Measurements from ENCODE around the gene TSPAN7. TPM values are rescaled to one million over a fixed set of nuclear protein-coding genes. Genes with fewer than 3 reads are reported as not detected.

TSPAN7 gene
- total RNA-seq, 1 donor from 2014 or later: 12.7 TPM

DNA sequence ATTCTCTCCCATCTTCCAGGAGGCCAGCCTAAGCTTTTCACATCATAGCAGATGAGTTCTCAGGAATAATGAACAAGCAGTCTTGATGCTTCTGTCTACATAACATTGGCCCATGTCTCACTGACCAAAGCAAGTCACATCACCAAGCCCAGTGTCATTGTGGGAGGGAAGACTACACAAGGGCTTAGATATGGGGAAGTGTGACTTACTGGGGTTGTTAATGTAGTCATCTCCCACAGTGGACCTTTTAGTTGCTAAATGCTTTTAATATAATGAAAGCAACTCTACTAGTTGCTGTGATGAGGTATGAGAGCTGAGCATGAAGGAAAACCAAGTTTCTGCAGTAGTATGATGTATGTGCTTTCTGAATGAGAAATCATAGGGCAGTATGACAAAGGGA, 40.5 kb downstream of the TSPAN7 start:
- Histone ChIP-seq H4K20me1 (ENCODE audit: low read depth) (no peaks in the 10 kb centered on the region), H3K27ac (no peak overlapping the region), H3K79me2 (ENCODE audit: low read depth) (no peaks in the 10 kb centered on the region), H3F3A (ENCODE audit: low read depth) (no peaks in the 10 kb centered on the region), H3K27me3 (no peaks in the 10 kb centered on the region), H2AFZ (replicated peaks) (no peak overlapping the region), H3K4me1 (peaks cover 15% of the 10 kb centered on the region), H3K9ac (no peak overlapping the region), H3K9me3 (ENCODE audit: low read depth) (no peaks in the 10 kb centered on the region), H3K36me3 (no peaks in the 10 kb centered on the region), H3K4me2 (no peak overlapping the region), H3K4me3 (no peak overlapping the region)
- H3K4me3 Mint-ChIP-seq: no peak overlapping the region
- H3K27ac Mint-ChIP-seq: no peak overlapping the region
- TF ChIP-seq EZH2phosphoT487 (IDR thresholded peaks at IDR 0.05): no peak
- no peak for TF ChIP-seq CTCF (IDR thresholded peaks at IDR 0.05)
- no peak for TF ChIP-seq EZH2 (IDR thresholded peaks at IDR 0.05)
- H3K9me3 Mint-ChIP-seq: peaks cover 4% of the 10 kb centered on the region
- no peaks in the 10 kb centered on the region for H3K36me3 Mint-ChIP-seq
- peaks cover 10% of the 10 kb centered on the region for H3K4me1 Mint-ChIP-seq
- DNase-seq (ENCODE audit: low spot score): no peak
- H3K27me3 Mint-ChIP-seq (ENCODE audit: insufficient read depth, low read depth): no peaks in the 10 kb centered on the region

- no peaks in the 10 kb centered on the region for H3K27me3 ChIP-seq
- no peak overlapping the region for H2AFZ ChIP-seq (replicated peaks)
- no peaks in the 10 kb centered on the region for H3K4me1 ChIP-seq
- H3K27me3 Mint-ChIP-seq (ENCODE audit: insufficient read depth, low read depth): no peaks in the 10 kb centered on the region
- H3K27ac ChIP-seq: no peak overlapping the region
- no peaks in the 10 kb centered on the region for H3F3A ChIP-seq (ENCODE audit: low read depth)
- H3K4me1 Mint-ChIP-seq: peaks cover 6% of the 10 kb centered on the region
- H3K79me2 ChIP-seq (ENCODE audit: low read depth): no peaks in the 10 kb centered on the region
- H3K36me3 Mint-ChIP-seq: no peaks in the 10 kb centered on the region
- no peaks in the 10 kb centered on the region for H3K36me3 ChIP-seq
- no peaks in the 10 kb centered on the region for H4K20me1 ChIP-seq (ENCODE audit: low read depth)
- no peak overlapping the region for H3K4me2 ChIP-seq
- H3K4me3 ChIP-seq: no peak overlapping the region
- DNase-seq (ENCODE audit: low spot score): no peak
- H3K27ac Mint-ChIP-seq: no peak overlapping the region
- no peak overlapping the region for H3K9ac ChIP-seq
- H3K4me3 Mint-ChIP-seq: no peak overlapping the region
- no peaks in the 10 kb centered on the region for H3K9me3 ChIP-seq (ENCODE audit: low read depth)
- TF ChIP-seq EZH2phosphoT487 (IDR thresholded peaks at IDR 0.05): no peak
- no peak for TF ChIP-seq CTCF (IDR thresholded peaks at IDR 0.05)
- no peaks in the 10 kb centered on the region for H3K9me3 Mint-ChIP-seq
Observed at GRCh38 chrX:38606821-38607220, 45.5 kb downstream of the TSPAN7 start.

DNA sequence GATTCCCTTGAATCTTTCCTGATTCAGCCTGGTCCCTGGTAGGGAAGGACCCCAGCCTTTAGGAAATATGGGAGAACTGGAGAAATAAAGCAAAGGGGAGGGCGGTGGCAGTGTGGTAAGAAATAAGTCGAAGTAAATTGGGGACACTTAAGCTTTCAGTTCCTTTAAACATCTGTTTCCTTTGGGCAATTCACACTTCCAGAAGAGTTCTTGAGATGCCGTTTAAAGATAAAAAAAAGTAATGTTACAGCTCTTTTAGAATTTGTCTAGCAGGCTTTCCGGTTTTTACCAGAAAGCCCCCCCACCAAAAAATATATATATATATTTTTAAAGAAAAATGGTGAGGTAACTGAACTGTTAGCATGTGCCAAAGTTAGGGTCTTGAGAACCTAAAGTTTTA, 46.6 kb downstream of the TSPAN7 start:
- no peaks in the 10 kb centered on the region for H3K27me3 Mint-ChIP-seq (ENCODE audit: insufficient read depth, low read depth)

More for the DNA sequence above, 46.6 kb downstream of the TSPAN7 start:
- Mint-ChIP-seq H3K4me1 (peaks cover 6% of the 10 kb centered on the region), H3K4me3 (no peak overlapping the region), H3K36me3 (no peaks in the 10 kb centered on the region), H3K9me3 (no peaks in the 10 kb centered on the region), H3K27ac (no peak overlapping the region)
- Histone ChIP-seq H3K36me3 (no peaks in the 10 kb centered on the region), H3K4me3 (no peak overlapping the region), H3K27me3 (no peaks in the 10 kb centered on the region), H3K4me2 (no peak overlapping the region), H3K4me1 (no peaks in the 10 kb centered on the region), H3F3A (ENCODE audit: low read depth) (no peaks in the 10 kb centered on the region), H3K9me3 (ENCODE audit: low read depth) (no peaks in the 10 kb centered on the region), H3K27ac (no peak overlapping the region), H3K79me2 (ENCODE audit: low read depth) (no peaks in the 10 kb centered on the region), H3K9ac (no peak overlapping the region), H4K20me1 (ENCODE audit: low read depth) (no peaks in the 10 kb centered on the region), H2AFZ (replicated peaks) (no peak overlapping the region)
- DNase-seq (ENCODE audit: low spot score): no peak
- TF ChIP-seq EZH2 (IDR thresholded peaks at IDR 0.05) (no peak), CTCF (IDR thresholded peaks at IDR 0.05) (no peak), EZH2phosphoT487 (IDR thresholded peaks at IDR 0.05) (no peak)
